GM10847 (cell line): ENCODE measurements around the gene AATK.

Experiments
- POLR2A ChIP-seq: IDR thresholded peaks from 2 replicates; pipeline ENCODE4 v1.6.1; 2011; ENCODE audit not compliant: insufficient read length; ENCODE audit errors: extremely low read depth

Gene AATK

GRCh38 chr17:81071761-81072741 is 94.0 kb downstream of the AATK start:
- no peak for TF ChIP-seq POLR2A

- TF ChIP-seq POLR2A, result no peak
These were observed 95.3 kb downstream of the AATK start for GRCh38 chr17:81070541-81071246.

GRCh38 chr17:81069135-81069645 is 96.8 kb downstream of the AATK start:
- TF ChIP-seq POLR2A, result no peak

DNA sequence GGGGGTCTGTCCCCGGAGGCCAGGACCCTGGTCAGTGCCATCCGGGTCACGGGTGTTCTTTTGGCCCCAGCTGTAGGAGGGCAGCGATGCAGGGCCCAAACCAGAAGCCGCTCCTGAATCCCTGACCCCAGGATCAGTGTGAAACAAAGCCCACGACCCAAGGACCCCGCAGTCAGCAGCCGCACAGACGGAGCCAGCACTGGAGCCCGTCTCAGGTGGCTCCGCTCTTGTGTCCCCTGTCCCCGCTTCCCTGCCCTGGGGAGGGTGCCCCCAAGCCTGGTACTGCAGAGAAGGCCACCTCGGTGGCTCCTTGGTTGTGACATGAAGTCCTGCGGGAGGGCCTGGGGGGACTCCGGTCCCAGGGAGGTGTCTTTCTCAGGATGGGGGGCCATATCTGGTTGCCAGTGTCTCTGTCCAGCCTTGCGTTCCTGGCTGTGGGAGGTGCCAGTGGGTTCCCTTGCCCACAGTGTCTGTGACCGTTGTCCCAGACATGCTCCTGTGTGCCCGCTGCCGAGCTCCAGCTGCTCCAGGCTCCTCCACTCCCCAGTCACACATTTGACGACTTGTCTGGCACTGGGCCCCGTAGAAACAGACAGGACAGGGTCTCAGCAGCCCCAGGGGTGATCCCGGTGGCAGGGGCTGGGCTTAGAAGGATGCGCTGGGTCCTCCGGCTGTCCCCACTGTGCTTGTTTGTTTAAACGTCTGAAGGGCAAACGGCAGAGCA is 97.4 kb downstream of the AATK start:
- TF ChIP-seq POLR2A, result no peak

DNA sequence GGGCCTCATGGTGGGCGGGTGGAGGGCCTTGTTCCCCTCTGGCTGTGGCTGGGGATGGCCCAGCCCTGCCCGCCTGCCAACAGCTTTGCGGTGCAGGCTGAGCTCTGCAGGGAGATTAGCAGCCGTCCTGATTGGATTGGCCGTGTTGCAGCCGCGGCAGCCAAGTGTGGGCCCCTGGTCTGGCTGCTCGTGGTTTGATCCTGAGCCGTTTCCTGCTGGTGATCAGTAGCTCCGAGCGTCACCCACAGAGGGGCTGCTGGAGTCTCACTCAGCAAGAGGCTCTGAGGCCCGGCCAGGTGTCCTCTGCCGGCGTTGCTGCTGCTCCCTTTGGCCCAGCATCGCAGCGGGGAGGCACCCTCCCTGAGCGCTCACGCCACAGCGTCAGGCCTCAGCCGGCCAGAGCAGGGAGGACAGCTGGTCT is 98.6 kb downstream of the AATK start:
- TF ChIP-seq POLR2A, result no peak
